GM21447 (cell line): ENCODE data around the gene DIO3.

Experiments used
- ATAC-seq: cut with Tn5 transposase; IDR thresholded peaks from one replicate; pipeline ENCODE4 v1.9.1; 2021; ENCODE audit not compliant: unreplicated experiment

The DIO3 gene

GRCh38 chr14:101561145-101561896 lies at the start of gene DIO3:
Gene DIO3 (plus strand): TSS chr14:101561495.
- no peak for ATAC-seq

GRCh38 chr14:101511620-101512375 lies 49.5 kb upstream of the DIO3 start:
- ATAC-seq = no peak

- ATAC-seq = no peak
These were observed 49.0 kb upstream of the DIO3 start for GRCh38 chr14:101512376-101512695.

DNA sequence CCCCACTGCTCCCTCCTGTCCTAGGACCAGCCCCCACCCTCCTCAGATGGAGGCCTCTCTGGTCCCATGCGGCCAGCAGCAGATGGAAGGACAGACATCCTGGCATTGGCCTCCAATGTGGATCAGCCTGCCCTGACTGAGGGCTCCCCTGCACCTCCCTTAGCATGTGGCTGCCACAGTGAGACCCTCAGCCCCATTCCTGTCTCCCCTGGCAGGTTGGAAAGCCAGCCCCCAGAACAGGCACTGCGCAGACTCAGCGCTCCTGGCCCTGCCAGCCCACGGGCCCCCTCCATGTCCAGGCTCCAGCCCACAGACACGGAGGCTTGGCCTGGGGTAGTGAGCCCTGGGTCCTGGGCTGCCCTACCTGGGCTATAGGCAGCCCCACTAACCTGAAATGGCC lies 47.2 kb upstream of the DIO3 start:
- ATAC-seq = no peak

DNA sequence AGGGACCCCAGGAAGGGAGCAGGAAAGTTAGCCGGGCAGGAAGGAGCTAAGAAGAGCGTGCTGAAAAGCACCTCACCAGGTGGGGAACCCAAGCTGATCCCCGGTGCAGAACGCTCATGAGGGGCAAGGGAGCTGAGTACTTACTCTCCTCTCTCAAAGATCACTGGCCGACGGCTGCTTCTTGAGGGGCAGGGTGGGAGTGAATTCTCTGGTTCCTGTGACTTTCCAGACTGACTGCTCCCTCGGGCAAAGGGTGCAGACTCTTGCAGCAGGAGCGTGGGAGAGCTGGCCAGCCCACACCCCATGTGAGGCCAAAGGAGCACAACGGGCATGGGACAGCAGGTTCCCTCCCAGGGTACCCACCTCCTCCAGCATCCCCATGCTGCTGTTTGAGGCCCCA lies 44.9 kb upstream of the DIO3 start:
- no peak for ATAC-seq

DNA sequence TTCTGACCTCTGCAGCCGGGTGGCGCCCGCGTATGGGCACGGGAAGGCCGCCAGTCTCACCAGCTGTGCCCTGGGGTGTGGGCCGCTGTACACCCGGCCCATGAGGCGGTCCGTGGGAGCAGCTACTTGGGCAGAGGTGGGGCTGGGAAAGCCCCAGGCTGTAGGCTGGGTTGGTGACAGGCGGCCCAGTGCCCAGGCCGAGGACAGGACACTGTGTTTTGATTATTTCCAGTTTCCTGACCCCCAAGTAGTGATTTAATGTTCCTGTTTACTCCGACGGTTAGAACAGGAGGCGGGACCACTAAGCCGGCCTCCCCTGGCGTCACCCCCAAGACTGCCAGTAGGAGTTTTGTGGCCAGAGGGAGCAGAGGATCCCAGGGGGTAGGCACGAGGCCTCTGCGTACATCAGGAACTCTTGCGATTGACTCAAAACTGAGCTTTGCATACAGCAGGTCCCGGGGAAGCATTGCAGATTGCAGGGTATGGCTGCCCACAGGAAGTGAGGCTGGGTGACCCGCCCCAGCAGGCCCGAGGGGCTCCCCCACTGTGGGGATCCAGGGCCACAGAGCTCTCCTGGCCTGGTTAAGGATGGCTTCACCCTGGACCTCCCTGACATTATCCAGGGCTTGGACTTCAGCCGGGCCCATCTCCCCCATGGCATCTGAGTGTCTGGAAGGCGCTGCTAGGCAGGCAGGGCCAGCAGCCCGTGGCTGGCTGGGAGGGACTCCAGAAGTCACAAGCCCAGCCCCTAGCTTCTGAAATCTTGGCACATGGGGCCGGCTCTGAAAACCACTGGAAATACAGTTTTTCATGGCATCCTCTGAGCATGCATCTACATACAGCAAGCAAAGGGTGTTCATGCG lies 42.5 kb upstream of the DIO3 start:
- ATAC-seq = no peak

DNA sequence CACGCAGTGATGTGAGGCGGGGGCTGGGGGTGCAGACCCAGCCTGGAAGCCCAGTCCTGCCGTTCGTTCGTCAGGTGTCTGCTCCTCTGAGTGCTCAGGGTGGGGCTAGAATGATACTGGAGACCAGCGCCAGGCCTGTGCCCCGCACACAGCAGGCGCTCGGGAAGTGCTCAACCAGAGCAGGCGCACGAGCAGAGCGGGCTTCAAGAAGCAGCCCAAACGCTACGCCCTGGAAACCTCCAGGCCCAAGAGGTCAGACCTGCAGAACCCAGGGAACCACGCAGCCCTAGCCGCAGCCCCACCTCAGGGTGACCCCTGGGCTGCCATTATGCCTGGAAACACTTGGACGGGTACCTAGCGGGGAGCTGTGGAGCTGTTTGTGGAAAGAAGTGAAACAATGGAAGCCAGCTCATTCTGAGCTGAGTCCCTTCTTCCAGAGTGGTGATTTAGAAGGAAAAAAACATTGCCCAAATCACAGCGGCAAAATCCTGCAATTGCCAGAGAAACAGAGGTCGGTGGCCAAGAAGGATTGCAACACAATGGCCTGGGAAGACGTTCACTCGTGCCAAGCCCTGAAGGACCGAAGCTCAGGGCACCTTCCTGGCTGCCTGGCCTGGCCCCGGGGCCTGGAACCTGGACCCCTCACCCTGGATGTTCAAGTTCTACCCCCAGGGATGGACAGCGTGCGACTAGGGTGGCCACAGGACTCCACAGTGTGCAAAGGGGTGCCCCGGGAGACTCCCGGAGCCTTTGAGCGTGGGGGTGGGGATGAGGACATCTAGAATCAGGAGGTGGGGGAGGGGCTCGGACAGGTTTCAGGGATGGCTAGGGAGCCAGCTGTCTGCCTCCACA lies 40.4 kb upstream of the DIO3 start:
- ATAC-seq = no peak

DNA sequence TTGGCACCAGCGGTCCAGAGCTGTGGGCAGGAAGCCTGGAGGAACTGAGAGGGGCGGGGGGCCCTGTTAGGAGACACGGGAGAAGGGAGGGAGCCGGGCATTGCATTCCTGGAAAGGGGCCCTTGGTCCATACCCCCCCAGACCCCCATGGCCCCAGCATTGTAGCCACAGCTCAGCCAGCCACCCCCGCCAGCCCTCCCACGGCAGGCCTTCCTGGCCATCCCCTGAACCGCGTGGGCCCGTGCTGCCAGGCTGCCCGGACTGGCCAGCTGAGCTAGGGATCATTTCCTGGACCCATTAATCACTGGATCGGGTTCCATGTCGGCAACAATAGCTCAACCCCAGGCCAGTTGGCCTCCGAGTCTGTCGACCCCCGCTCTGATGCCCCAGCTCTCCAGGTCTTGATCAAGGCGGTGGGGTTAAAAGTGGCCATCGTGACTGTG lies 39.8 kb upstream of the DIO3 start:
- no peak for ATAC-seq

DNA sequence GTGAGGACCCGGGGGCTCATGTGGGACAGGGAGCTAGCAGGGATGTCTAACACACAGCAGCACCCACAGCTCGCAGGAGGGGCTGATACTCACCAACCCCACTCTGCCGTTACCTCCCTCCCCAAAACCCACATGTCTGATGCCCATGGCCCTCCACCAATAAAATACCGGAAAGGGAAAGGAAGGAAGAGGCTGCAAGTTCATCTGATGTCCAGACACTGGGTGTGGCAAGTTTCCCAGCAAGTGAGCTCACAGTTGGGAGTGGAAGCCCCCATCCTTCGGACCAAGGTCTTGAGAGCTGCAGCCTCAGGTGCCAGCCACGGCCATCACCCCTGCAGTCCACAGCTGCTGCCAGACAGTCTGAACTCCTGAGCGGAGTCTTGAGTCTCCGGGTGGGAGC lies 39.3 kb upstream of the DIO3 start:
- no peak for ATAC-seq

GRCh38 chr14:101525640-101526527 lies 35.4 kb upstream of the DIO3 start:
- ATAC-seq = no peak

GRCh38 chr14:101527987-101528386 lies 33.3 kb upstream of the DIO3 start:
- ATAC-seq = no peak

- no peak for ATAC-seq
These were observed 32.2 kb upstream of the DIO3 start for GRCh38 chr14:101529079-101529478.

- no peak for ATAC-seq
These were observed 27.1 kb upstream of the DIO3 start for GRCh38 chr14:101534198-101534597.

DNA sequence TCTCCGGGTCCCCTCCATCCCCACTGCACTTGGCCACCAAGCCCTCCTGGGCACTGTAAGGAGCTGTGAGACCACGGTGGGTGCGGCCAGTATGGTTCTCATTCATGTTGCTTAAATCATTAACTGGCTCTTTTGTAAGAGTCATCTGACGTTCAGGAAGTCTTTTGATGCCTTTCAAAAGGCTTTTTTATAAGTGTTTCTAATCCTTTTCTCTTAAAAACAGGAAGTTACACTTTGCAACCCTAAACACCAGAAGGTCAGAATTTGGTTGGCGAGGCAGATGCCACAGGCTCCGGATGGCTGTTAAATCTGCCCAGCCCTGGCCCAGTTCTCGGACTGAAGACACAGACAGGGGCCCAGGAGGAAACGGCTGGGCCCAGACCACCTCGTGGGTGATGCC lies 26.1 kb upstream of the DIO3 start:
- ATAC-seq = no peak

GRCh38 chr14:101535701-101536207 lies 25.5 kb upstream of the DIO3 start:
- ATAC-seq = no peak

- no peak for ATAC-seq
These were observed 24.0 kb upstream of the DIO3 start for GRCh38 chr14:101537286-101537685.

- ATAC-seq = no peak
These were observed 22.4 kb upstream of the DIO3 start for GRCh38 chr14:101538878-101539277.

DNA sequence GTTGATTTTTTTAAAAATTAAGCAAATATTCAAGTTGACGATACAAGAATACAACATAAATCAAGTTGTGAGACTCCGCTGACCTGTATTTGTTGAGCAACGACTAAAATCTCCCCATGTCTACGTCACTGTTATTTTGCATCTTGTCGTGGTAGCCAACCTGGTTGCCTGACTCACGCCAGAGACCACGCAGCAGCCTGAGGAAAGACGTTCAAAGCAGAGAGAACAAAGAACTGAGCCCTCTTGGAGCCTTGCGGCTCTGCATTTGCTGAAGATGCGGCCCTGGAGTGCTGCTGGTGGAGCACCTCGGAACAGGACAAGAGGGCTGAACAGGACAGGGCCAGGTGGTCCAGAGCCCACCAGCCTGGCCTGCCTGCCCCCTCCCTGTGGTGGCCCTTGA lies 21.4 kb upstream of the DIO3 start:
- ATAC-seq = no peak
